ENCODE data around the gene DNAJB9.

Gene DNAJB9

DNA sequence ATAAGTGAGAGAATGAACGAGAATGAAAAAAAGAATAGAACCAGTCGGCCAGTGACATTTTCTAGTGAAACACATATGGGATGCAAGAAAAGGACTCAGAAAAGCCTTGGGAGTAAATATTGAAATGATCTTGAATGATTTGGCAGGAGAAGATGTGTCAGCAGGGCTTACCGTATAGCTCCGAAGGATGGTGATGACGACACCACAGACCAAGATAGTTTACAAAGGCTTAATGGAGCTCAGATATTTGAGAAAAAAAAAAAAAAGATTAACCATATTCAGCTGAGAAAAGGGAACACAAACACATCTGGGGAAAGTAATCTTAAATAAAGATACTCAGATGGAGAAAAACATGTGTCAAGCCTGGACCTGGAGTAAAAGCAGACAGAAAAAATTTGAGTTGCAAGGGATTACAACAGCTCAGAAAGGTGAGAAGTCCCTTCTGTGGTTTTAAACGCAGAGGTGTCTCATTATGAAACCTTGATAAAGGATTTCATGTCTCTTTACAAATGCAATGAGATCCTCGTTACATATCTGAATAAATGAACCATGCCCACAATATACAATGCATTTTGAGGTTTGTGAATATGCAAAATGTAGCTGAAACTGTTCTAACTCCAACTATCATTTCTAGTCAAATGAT lies 36.0 kb downstream of the DNAJB9 start:
- no peak for DNase-seq (ENCODE audit: low read depth)

GRCh38 chr7:108609643-108610042 lies 40.0 kb downstream of the DNAJB9 start:
- no peak for DNase-seq (ENCODE audit: low read depth)

GRCh38 chr7:108611268-108611667 lies 41.6 kb downstream of the DNAJB9 start:
- no peak for DNase-seq (ENCODE audit: low read depth)

GRCh38 chr7:108613147-108613948 lies 43.7 kb downstream of the DNAJB9 start:
- DNase-seq (ENCODE audit: low read depth): peak; percentile 56

- no peak for DNase-seq (ENCODE audit: low read depth)
Measured at GRCh38 chr7:108613949-108614381, 44.3 kb downstream of the DNAJB9 start.

- DNase-seq (ENCODE audit: low read depth): no peak
Measured at GRCh38 chr7:108614896-108615295, 45.2 kb downstream of the DNAJB9 start.

GRCh38 chr7:108618056-108618455 lies 48.4 kb downstream of the DNAJB9 start:
- DNase-seq (ENCODE audit: low read depth): no peak

GRCh38 chr7:108623220-108623619 lies 53.5 kb downstream of the DNAJB9 start:
- DNase-seq (ENCODE audit: low read depth): no peak
